ENCODE results near the gene NALF2. TPM values are rescaled to one million over a fixed set of nuclear protein-coding genes. Genes with fewer than 3 reads are reported as not detected.

Gene NALF2
- total RNA-seq, 1 experiment from 2014 or later: 2.3 TPM

DNA sequence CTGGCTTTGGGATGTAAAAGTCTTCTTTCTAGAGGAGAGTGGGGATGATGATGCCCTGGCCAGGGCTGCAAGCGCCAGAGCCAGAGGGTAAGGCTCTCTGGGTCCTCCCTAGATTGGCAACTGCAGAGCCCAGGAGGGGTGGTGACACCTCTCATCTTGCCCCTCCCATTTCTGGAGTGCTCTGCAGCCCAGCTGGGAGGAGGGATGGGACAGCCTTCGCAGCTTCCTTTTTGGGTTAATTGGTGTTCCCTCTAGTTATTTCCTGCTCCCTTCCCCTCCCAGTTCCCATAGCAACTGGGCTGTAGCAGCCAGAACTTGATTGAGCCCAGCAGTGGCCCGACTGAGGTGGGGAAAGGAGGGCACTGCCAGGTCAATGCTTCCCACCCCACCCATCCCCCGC, 19.2 kb downstream of the NALF2 start:
- H3K27me3 ChIP-seq (replicated peaks; ENCODE audit: insufficient read depth, low read depth, low read length, poor library complexity): no peaks in the 10 kb centered on the region
- intact Hi-C loops (cut with micrococcal nuclease; ENCODE audit: unreplicated experiment): no loop called here
- TF ChIP-seq EZH2 (IDR thresholded peaks at IDR 0.05; ENCODE audit: borderline replicate concordance, low read depth, low read length, poor library complexity, severe bottlenecking): no peak
- TF ChIP-seq, protein P1, sequence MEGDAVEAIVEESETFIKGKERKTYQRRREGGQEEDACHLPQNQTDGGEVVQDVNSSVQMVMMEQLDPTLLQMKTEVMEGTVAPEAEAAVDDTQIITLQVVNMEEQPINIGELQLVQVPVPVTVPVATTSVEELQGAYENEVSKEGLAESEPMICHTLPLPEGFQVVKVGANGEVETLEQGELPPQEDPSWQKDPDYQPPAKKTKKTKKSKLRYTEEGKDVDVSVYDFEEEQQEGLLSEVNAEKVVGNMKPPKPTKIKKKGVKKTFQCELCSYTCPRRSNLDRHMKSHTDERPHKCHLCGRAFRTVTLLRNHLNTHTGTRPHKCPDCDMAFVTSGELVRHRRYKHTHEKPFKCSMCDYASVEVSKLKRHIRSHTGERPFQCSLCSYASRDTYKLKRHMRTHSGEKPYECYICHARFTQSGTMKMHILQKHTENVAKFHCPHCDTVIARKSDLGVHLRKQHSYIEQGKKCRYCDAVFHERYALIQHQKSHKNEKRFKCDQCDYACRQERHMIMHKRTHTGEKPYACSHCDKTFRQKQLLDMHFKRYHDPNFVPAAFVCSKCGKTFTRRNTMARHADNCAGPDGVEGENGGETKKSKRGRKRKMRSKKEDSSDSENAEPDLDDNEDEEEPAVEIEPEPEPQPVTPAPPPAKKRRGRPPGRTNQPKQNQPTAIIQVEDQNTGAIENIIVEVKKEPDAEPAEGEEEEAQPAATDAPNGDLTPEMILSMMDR (conservative IDR thresholded peaks at IDR 0.05; ENCODE audit: low read depth, low read length): no peak
- ChIA-PET POLR2A (ENCODE audit: low non-redundant PET) (no interaction called here), CTCF (no interaction called here)
- H3K27ac ChIP-seq (ENCODE audit: low read depth, low read length, poor library complexity, severe bottlenecking): no peak overlapping the region
- H3K4me1 ChIP-seq (ENCODE audit: insufficient read depth, low read length, poor library complexity, severe bottlenecking): no peaks in the 10 kb centered on the region
- H3K4me3 ChIP-seq (ENCODE audit: low read depth, low read length, poor library complexity, severe bottlenecking): no peak overlapping the region
- DNase-seq (ENCODE audit: low spot score): no peak
- no peaks in the 10 kb centered on the region for H3K9me3 ChIP-seq (ENCODE audit: low read depth, low read length, poor library complexity, severe bottlenecking)
- H3K36me3 ChIP-seq (ENCODE audit: insufficient read depth, low read length, poor library complexity, severe bottlenecking): no peaks in the 10 kb centered on the region
- BruUV-seq (replicated peaks): no TSS peak

DNA sequence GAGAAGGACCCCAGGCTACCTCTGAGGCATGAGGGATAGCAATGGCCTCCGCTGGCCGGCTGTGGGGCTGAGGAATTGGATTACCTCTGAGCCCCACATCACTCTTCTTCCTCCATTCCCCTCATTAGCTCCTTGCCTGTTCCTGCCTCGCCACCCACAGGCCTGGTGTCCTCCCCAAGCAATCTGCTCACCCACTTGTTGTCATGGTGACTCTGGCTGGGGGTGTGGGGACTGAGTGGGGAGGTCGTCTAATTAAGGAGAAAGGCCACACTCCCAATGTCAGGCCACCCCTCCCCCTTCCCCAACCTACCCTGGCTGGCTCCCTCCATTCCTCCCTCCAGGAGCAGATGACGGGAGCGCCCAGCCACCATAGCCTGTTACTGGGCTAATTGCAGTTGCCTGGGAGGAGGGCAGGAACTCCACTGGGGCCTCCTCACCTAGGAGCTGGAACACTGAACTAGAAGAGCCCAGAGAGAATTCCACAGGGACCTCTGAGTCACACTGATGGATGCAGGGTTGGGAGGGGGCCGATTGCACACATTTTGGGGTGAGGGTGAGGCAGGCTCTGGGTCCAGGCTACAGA, 20.7 kb downstream of the NALF2 start:
- H3K4me1 ChIP-seq (ENCODE audit: insufficient read depth, low read length, poor library complexity, severe bottlenecking): no peaks in the 10 kb centered on the region
- H3K4me3 ChIP-seq (ENCODE audit: low read depth, low read length, poor library complexity, severe bottlenecking): no peak overlapping the region
- ChIA-PET POLR2A (ENCODE audit: low non-redundant PET) (interaction anchor here (0.6 kb wide), 1 partner anchor 225 kb away, joined by 10 read pairs; no protein-coding TSS in a partner anchor), CTCF (no interaction called here)
- DNase-seq (ENCODE audit: low spot score): no peak
- TF ChIP-seq, protein P1 (conservative IDR thresholded peaks at IDR 0.05; ENCODE audit: low read depth, low read length): no peak
- TF ChIP-seq EZH2 (IDR thresholded peaks at IDR 0.05; ENCODE audit: borderline replicate concordance, low read depth, low read length, poor library complexity, severe bottlenecking): no peak
- no peak overlapping the region for H3K27ac ChIP-seq (ENCODE audit: low read depth, low read length, poor library complexity, severe bottlenecking)
- no peaks in the 10 kb centered on the region for H3K36me3 ChIP-seq (ENCODE audit: insufficient read depth, low read length, poor library complexity, severe bottlenecking)
- no peaks in the 10 kb centered on the region for H3K27me3 ChIP-seq (replicated peaks; ENCODE audit: insufficient read depth, low read depth, low read length, poor library complexity)
- intact Hi-C loops (cut with micrococcal nuclease; ENCODE audit: unreplicated experiment): no loop called here
- no peaks in the 10 kb centered on the region for H3K9me3 ChIP-seq (ENCODE audit: low read depth, low read length, poor library complexity, severe bottlenecking)
- BruUV-seq (replicated peaks): no TSS peak

DNA sequence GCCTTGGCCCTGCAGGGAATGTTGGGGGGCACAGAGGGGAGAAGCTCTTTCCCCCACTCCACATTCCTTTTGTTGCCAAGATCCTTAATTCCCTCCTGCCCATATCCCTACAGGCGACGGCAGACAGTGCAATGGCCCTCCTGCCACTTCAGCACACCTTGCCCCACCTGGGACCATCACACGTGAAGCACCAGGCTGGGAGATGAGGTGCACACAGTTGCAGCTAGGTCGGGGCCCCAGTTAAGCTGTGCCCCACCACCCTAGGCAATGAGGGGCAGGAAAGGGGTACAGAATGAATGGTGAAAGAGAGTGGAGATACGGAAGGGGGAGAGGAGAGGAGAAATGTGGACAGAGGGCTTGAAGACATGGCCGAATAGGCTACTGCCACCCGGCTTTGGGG, 26.2 kb downstream of the NALF2 start:
- TF ChIP-seq, protein P1 (conservative IDR thresholded peaks at IDR 0.05; ENCODE audit: low read depth, low read length): no peak
- TF ChIP-seq EZH2 (IDR thresholded peaks at IDR 0.05; ENCODE audit: borderline replicate concordance, low read depth, low read length, poor library complexity, severe bottlenecking): no peak
- POLR2A ChIA-PET (ENCODE audit: low non-redundant PET): no interaction called here
- H3K4me3 ChIP-seq (ENCODE audit: low read depth, low read length, poor library complexity, severe bottlenecking): no peak overlapping the region
- no peaks in the 10 kb centered on the region for H3K27me3 ChIP-seq (replicated peaks; ENCODE audit: insufficient read depth, low read depth, low read length, poor library complexity)
- H3K27ac ChIP-seq (ENCODE audit: low read depth, low read length, poor library complexity, severe bottlenecking): no peak overlapping the region
- H3K36me3 ChIP-seq (ENCODE audit: insufficient read depth, low read length, poor library complexity, severe bottlenecking): no peaks in the 10 kb centered on the region
- no peaks in the 10 kb centered on the region for H3K9me3 ChIP-seq (ENCODE audit: low read depth, low read length, poor library complexity, severe bottlenecking)
- DNase-seq (ENCODE audit: low spot score): no peak
- BruUV-seq (replicated peaks): no TSS peak
- no peaks in the 10 kb centered on the region for H3K4me1 ChIP-seq (ENCODE audit: insufficient read depth, low read length, poor library complexity, severe bottlenecking)
- CTCF ChIA-PET: no interaction called here
- intact Hi-C loops (cut with micrococcal nuclease; ENCODE audit: unreplicated experiment): no loop called here
